ENCODE results near the gene MN1.

The MN1 gene

DNA sequence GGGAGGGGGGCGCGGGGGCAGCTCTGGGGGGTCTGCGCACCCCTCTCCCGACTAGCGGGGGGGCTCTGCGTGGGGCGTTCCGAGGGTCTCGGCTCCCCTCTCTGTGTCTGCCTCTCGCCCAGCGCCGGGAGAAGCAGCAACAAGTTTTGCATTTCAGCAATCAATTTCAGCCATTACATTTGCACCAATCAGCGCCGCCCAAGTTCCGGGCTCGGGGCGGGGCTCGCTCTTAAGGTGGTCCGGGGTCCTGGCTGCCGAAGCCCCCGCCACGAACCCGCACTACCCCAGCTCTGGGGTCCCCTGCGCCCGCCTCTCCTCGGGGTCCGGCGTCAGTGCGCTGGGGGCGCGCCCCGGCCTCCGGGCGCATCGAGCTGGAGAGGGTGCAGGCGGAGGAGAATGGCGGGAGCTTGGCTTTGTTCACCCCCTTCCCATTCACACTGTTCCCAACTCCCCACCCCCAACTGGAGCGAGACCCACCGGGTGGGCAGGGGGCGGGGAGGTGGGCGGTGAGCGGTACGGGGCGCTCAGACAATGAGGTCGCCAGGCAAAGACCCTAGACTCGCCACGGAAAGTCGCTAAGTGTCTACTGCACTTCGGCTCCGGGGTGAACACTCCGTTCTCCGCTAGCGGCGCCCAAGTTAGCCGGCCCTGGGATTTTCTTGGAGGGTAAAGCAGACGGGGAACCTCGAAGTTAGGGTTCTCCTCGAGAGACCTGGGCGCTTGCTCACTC is at the start of gene MN1:
Gene MN1, minus strand, starts transcription at position 141 of the 730 bp plus-strand sequence. CDS start 1,213 bp downstream, outside the sequence.
- peak; percentile 72 for DNase-seq

DNA sequence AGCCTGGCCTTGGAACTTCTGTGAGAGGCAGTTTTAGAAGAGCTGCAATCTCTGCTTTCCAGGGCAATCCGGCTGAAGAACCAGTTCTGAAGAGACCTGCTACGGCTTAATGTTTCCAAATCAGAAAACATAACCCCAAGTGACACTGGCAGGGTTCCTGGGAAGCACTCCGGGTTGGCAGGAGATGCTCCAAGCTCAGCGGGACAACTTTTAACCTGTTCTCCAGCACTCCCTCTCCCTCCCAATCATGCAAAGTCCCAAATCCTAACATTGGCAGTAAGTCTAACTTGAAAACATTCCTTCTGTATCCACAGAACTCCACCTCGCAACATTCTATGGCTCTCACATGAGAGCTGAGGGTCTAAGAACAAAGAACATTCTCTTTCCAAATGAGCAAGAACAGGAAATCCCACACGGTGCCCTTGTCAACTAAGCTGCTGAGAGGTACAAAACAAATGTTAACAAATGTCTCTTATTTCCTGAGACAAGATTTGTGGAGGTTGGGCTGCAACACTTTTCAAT is 48.5 kb upstream of the MN1 start:
- no peak for DNase-seq

DNA sequence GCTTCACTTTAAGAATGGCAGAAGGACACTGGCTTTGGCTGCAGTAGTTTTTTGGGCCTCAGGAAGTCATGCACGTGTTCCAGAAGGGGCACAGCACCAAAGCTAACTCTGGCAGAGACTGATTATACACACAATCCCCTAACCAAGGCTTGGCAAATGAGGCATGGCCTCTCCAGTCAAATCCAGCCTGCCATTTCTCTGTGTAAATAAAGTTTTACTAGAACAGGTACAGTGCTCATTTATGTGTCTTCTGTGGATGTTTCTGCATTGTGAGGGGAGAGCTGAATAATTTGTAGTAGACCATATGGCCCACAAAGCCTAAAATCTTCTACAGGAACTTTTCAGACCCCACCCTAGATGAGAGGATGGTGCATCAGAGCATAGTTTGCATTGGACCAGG is 46.4 kb upstream of the MN1 start:
- DNase-seq = no peak

DNA sequence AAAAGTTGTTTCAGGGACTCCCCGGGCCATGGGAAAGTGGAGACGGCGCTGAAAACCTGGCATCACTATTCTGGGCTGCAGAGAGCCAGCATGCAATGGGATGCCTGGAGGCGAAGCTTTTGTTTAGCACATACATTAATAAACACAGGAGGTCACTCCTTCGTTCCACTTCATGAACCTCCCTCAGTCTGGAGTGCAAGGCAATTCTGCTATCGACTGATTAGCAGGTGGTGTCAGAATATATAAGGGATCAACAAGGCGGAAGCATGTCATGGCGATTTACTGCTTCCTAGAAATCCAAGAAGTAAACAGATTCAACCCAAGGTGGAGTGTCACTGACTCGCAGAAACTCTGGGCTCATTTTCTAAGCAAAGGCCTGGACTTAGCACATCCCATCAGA is 45.4 kb upstream of the MN1 start:
- DNase-seq = no peak

DNA sequence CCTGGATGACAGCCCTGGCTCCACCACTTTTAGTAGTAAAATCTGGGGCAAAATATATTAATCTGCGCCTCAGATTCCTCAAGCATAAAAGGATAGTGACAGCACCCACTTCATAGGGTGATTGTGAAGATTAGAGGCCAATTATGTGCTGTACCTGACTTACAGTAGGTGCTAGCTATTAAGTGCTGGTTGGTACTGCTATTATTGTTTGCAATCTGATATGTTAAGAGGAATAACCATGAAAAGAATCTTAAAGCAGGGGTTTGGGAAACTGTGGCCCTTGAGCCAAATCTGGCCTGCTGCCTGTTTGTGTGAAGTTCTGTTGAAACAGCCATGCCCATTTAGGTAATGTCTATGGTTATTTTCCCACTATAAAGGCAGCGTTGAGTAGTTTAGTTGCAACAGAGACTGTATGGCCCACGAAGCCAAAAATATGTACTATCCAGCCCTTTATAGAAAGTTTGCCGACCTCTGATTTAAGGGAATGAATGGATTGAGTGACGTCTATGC is 44.7 kb upstream of the MN1 start:
- no peak for DNase-seq

DNA sequence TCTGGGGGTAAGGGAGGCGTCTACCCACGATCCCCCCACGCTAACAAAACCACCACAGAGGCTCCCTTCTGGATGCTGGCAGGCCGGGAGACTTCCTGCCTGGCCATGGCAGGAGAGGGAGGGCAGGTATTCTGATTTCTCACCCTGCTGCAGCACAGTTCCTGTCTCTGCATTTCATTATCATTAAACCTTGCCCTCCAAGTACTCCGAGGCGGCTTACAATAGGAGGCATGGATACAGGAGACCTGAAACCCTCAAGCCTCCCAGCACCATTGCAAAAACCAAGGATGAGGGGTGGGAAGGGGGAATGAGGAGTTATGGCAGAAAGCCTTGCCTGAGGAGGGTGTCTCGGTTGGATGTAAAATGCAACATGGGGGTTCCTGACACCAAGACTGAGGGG is 44.1 kb upstream of the MN1 start:
- DNase-seq = no peak

DNA sequence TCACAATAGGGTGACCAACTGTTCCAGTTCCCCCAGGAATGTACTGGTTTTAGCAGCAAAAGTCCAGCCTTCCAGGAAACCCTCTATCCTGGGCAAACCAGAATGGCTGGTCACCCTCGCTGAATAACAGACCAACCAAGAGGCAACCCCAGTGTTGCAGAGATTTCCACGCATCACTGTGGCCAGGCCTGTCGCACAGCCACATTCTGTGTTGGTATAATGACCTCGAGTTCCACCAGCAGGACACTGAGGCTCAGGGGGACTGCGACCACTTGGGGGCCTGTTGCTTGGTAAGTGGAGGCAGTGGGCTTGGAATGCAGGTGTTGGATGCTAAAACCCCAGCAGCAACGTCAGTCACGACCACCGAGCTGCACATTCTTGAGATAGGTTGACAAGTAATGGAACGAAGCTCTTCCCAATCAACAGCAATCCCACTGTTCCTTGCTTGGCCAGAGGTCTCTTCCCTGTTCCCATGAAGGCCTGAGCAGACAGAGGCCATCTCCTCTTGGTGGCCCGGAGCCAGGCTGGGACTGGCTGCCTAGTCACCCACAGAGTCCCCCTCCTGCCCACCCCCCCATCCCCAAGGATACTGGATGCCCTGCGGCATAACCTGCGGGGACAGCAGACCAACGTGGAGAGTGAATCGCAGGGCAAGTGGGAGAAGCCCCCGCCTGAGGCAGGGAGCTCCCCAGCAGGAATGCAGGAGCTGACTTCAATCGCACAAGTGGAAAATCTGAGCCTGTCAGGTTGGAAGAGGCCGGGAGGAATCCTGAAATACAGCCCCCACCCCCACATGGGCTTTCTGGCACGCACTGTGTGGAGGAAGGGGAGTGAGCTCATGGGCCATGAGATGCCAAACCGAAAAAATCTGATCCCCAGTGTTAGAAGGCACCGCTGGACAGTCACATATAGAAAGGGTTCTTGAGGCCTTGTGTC is 43.4 kb upstream of the MN1 start:
- no peak for DNase-seq

DNA sequence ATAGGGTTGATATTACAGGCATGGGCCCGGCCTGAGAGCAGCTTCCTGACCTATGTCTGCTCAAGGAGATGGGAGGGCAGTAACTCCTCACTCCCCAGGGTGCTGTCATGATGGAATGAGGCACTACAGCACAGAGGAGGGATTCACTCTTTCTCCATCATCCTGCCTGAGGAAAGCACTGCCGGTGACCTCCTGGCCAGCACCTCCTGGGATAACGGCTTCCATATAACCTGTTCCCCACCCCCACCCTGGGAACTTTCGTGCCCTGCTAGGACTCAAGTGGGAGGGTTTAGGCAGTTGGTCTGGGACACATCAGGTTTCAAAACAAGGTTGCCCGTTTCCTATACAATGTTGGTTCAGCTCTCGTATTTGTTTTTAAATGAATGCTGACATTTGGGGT is 42.7 kb upstream of the MN1 start:
- DNase-seq = no peak

DNA sequence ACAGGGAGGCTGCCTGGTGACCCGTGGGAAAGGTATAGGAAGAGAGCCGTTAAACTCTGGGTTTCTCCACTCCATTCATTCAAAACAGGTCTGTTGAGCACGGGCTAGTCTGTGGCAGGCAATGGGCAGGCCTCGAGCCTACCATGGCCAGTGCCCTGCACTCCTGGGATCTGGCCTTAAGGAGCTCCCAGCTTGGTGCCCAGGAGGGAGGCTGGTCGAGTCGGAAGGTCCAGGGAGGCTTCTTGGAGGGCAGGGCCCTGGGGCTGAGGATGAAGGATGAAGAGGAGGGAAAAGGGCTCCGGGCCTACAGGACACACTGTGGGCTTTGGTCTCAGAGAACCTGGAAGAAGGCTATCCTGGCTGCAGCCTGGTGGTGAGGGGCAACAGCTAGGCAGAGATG is 41.9 kb upstream of the MN1 start:
- DNase-seq = no peak

DNA sequence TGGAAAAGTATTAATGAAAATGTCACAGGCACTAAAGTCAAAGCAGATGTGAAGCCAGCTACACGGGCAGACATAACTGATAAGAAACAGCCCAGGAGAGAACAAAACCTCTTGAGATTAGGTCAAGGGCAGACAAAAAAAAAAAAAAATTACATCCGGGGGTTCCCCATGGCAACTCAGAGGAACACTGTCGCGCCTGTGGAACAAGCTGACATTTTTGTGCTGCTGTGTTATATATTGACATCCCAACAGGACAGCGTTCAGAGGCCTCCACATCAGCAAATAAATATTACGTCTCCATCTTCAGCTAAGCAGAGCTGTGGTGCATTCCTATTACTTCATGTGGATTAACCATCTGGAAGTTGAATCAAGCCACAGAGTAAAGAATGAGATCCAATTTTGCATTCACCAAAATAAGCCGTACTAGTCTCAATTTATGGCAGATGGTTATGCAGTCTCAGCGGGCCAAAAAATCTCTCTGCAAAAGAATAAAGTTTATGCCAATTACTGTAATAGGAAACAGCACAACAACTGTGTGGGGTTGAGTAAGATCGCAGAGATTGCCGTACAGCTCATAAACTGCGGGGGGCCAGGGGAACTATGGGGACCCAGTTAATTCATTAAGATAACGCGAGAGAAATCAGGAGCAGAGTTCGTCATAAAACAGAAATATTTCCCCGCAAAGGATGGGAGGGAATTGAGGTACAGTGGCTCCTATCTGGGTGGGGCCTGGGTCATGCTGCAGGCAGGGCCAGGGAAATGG is 41.3 kb upstream of the MN1 start:
- no peak for DNase-seq

DNA sequence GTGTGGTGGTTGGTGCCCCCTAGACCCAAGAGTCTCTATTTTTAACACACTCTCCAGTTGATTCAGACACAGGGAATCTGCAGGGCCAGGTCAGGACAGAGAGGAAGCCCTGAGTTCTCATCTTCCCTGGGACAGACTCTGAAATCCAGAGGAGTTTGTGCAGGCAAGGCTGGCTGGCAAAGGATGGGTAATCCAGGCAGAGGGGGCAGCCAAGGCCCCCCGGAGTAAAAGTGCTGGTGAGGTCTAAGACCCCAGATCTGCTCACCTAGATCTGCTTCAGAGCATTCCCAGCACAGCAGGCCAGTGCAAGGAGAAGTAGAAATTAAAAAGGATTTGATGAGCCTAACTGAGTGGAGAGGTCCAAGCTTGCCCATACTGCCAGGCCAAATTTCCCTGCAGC is 40.6 kb upstream of the MN1 start:
- no peak for DNase-seq

DNA sequence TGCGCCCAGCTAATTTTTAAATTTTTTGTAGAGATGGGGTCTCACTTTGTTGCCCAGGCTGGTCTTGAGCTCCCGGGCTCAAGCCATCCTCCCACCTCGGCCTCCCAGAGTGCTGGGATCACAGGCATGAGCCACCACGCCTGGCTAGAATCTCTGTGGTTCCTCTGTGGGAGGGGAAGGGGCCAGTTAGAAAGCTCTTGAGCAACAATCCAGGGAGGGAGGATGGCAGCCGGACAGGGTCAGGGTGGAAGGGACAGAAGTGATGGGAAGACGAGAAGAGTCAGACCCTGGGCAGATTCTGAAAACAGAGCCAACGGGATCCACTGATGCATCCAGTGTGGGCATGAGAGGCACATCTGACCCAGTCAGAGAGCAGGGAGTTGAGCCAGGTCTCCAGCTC is 38.9 kb upstream of the MN1 start:
- no peak for DNase-seq

DNA sequence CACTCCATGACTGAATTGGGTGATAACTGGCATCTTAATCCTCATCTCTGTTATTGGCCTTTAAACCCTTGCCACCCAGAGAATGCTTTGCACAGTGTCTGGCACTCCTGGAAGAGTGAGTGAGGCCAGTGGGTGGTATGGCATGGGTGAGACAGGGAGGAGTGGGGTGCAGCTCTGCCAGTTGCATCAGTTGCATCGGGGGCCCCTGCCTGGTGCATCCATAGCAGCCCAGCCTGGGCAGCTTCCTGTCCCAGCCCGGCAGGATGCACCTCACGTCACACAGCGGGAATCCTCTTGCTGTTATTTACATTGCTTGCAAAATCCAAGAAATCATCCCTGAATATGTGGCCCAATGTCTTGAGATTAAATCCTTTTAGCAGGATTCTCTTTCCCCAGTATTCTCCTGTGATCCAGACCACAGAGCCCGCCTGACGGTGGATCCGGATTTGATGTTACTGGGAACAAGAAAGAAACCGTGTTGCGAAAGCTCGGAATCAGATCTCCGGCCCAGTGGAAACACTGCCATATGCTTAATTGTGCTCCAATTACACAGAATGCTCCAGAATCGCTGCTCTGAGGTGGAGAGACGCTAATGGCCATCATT is 37.6 kb upstream of the MN1 start:
- DNase-seq = no peak

DNA sequence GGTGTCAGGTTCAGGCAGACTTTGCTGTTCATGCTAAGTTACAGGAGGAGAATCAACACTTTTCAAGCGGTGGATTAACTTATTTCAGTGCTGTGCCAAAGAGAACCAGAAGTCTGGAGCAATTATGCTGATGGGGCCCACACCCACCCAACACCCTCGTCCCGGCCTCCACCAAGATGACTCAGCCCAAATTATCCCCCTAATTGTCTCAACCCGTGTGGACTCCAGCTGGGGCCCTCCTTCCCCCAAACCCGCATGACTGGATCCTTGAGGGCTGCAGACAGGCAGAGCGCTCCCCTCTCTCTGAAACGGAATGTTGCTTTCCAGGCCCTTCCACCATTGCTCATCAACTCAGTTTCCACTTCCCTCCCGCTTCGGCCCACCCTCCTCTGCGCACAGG is 34.6 kb upstream of the MN1 start:
- no peak for DNase-seq

DNA sequence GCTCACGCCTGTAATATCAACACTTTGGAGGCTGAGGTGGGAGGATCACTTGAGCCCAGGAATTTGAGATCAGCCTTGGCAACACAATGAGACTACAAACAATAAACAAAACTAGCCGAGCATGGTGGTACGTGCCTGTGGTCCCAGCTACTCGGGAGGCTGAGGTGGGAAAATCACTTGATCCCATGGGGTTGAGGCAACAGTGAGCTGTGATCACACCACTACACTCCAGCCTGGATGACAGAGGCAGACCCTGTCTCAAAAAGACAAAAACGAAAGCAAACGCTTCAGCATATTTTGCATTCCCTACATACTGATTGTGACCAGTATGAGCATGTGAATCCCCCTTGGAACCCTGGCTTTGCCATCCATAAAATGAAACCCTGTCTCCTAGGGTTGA is 33.9 kb upstream of the MN1 start:
- DNase-seq = no peak

DNA sequence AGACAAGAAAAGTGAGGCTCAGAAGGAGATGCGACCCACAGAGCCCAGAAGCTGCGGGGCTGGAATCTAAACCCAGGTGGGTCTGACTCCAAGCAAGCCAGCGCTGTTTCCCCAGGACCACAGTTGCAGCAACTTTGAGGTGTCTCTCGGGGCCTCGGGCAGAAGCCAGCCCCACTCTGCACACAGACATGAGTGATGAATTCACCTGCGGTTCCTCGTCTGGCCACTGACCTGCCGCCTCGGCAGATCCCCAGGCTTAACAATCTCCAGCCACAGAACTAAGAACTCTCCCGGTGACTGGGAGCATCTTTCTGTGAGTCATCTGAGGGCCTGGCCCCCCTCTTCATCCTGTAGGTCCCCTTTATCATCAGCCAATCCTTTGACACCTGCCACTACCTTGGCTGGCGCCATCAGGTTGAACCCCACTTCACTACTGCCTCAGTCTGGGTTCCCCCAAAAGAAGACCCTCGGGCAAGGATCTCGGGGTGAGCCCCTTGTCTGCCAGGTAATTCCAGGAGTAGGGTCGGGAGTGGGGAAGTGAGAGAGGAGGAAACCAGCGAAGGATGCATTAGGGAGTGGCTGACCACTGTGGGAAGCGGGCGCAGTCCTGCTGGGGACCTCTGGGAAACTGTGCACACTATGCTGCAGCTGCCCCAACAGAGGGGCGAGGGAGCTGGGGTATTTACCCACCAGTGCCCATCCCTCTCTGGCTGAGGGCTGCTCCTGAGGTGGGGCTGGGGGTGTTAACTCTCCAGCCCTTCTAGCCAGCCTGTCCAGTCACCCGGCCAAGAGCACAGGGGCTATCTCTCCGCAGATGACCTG is 33.0 kb upstream of the MN1 start:
- DNase-seq = no peak

DNA sequence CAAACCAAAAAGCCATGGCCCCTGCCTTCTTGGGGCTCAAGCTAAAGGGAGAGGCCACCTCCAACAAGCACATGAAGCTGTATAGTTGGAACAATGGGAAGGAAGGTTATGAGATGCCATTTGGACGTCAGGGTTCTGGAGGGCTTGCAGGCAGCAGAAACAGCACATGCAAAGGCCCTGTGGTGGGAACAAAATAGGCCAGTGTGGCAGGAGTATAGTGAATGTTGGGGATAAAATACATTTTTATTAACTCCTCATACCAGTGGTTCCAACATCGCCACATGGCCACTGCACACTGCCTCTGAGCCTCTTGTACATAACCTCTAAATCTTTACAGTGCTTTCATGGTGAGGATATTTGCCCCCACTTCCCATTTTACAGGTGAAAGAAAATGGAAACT is 32.2 kb upstream of the MN1 start:
- no peak for DNase-seq

DNA sequence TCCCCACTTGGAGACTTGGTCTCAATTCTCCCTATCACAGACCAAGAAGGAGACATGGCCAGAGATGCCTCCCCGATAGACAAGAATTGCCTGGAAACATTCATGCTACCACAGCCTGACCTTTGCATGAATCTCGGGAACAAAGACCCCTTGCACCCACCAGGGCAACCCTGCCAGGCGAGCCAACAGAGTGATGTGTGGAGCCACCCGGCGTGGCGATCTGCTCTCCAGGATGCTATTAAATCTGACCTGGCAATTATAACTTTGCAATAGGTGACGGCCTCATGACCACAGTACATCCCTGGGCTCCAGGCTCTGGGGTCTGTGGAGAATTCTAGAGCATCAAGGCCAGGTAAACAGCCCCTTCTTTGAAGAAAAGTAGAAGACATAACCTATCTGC is 31.1 kb upstream of the MN1 start:
- DNase-seq = no peak

DNA sequence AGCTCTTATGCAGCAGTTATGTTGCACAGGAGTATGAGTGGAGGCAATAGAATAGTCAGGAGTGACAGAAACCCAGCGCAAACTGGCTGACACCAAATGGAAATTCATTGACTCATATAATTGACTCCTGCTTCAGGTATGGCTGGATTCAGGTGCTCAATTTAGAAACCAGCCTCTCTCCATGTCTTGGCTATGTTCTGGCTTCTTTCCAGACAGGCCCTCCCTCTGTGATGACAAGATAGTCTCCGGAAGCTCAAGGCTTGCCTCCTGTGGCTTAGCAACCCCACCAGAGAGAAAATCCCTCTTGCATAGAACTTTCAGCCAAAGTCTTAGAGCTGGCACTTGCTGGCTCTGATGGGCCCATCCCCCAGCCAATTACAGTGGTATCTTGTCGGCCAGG is 28.1 kb upstream of the MN1 start:
- DNase-seq = no peak

DNA sequence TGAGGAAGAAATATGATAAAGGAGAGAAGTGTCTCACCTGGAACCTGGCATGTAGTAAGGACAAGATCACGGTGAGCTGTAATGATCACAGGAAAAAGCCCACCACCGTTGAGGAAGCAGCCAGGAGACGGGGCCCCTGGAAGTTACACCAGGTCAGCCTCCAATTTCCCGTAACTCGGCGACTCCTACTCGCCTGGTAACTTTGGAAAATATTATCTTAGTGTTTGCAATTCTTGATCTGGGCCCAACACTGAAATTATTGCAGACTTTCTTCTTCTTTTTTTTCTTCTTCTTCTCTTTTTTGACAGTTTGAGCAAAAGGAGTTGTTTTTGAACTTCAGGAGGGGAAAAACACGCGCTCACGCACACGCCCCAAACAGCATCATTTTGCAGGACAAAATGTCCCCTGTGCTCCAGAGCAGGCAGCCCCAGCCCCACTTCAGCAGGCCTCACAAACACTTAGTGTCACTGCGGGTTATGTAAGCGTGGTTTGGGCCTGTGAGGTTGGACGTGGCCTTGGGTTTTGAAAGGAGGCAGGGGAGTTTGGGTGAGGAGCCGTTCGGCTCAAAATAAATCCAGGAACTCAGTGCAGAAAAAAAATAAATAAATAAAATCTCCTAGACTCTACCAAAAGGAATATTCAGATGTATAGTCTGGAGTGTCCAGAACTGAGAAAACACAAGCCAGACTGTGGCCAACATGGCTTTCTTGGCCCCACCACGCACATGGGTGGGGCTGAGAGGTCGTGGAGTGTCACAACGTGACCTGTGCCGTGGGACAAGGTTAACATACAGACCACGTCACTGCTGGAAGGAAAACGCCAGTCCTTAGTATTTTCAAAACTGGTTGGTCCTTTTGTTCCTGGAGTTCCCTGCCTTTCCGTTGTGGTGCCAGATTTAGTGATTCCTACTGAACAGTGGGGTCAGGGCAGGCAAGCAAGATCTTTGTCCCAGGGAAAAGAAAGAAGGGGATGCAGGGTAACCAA is 26.3 kb upstream of the MN1 start:
- DNase-seq = no peak

Data from CD4-positive, alpha-beta T cell treated with Interleukin-17A for 4 hours (primary cell).